Mesenchymal stem cell (in vitro differentiated cells and primary cell): Measurements from ENCODE around the gene ILDR1.

ENCODE experiments used
- DNase-seq: peaks from one replicate; pipeline ENCODE4 v3.0.0-alpha.2; 2013
- H2AFZ ChIP-seq: one replicate; pipeline ENCODE4 v1.6.1; 2013; ENCODE audit warnings: low read depth, mild to moderate bottlenecking, control low read depth, inconsistent platforms, low read length, moderate library complexity
- H2AK5ac ChIP-seq: 2 replicates; pipeline ENCODE4 v1.6.1; 2013; ENCODE audit warnings: low read length, moderate library complexity, mild to moderate bottlenecking, inconsistent platforms; ENCODE audit not compliant: severe bottlenecking
- H2BK120ac ChIP-seq: one replicate; pipeline ENCODE4 v1.6.1; 2013; ENCODE audit warnings: low read depth, mild to moderate bottlenecking, inconsistent platforms, low read length, moderate library complexity
- H2BK12ac ChIP-seq, 2 experiments: one replicate each; pipeline ENCODE4 v1.6.1; 2013; ENCODE audit warnings: inconsistent platforms in 2 of 2, low read length in 2 of 2, mild to moderate bottlenecking in 2 of 2, moderate library complexity in 2 of 2, control low read depth in 1 of 2
- H2BK15ac ChIP-seq: one replicate; pipeline ENCODE4 v1.6.1; 2013; ENCODE audit warnings: mild to moderate bottlenecking, low read depth, inconsistent platforms; ENCODE audit not compliant: poor library complexity, severe bottlenecking
- H2BK5ac ChIP-seq: 2 replicates; pipeline ENCODE4 v1.6.1; 2013; ENCODE audit warnings: low read depth, mild to moderate bottlenecking, low read length, control low read depth, inconsistent platforms; ENCODE audit not compliant: poor library complexity, severe bottlenecking
- H3K14ac ChIP-seq, 2 experiments: one replicate each; pipeline ENCODE4 v1.6.1; 2013; ENCODE audit warnings: inconsistent platforms in 2 of 2, low read length in 2 of 2, control low read depth in 1 of 2, mild to moderate bottlenecking in 1 of 2, moderate library complexity in 1 of 2
- H3K18ac ChIP-seq, 2 experiments: one replicate each; pipeline ENCODE4 v1.6.1; 2013; ENCODE audit warnings: inconsistent platforms in 2 of 2, low read length in 2 of 2, control low read depth in 1 of 2, low read depth in 1 of 2, mild to moderate bottlenecking in 1 of 2
- H3K23ac ChIP-seq, 2 experiments: one replicate each; pipeline ENCODE4 v1.6.1; 2013; ENCODE audit warnings: inconsistent platforms in 2 of 2, low read length in 2 of 2, mild to moderate bottlenecking in 2 of 2, moderate library complexity in 2 of 2, control low read depth in 1 of 2
- H3K27ac ChIP-seq: 2 replicates; pipeline ENCODE4 v1.5.1; 2013; ENCODE audit warnings: mild to moderate bottlenecking, moderate library complexity, low read length, control low read depth, inconsistent platforms; ENCODE audit not compliant: poor library complexity, severe bottlenecking
- H3K27me3 ChIP-seq, 2 experiments: 2 replicates each; pipeline versions ENCODE4 v1.6.1 to v1.7.0; 2013; ENCODE audit warnings: low read length in 2 of 2, mild to moderate bottlenecking in 2 of 2, moderate library complexity in 2 of 2, control low read depth in 1 of 2, inconsistent platforms in 1 of 2; ENCODE audit not compliant: control insufficient read depth in 1 of 2, insufficient read depth in 1 of 2
- H3K36me3 ChIP-seq, 2 experiments: 2 replicates each; pipeline versions ENCODE4 v1.6.1 to v1.7.0; 2013; ENCODE audit warnings: low read length in 2 of 2, control low read depth in 1 of 2, inconsistent platforms in 1 of 2, low read depth in 1 of 2, mild to moderate bottlenecking in 1 of 2; ENCODE audit not compliant: insufficient read depth in 2 of 2, control insufficient read depth in 1 of 2
- H3K4ac ChIP-seq, 2 experiments: one replicate each; pipeline ENCODE4 v1.6.1; 2013; ENCODE audit warnings: inconsistent platforms in 2 of 2, low read length in 2 of 2, mild to moderate bottlenecking in 2 of 2, moderate library complexity in 2 of 2, control low read depth in 1 of 2, low read depth in 1 of 2
- H3K4me1 ChIP-seq: 2 replicates; pipeline ENCODE4 v1.6.1; 2013; ENCODE audit warnings: low read depth, low read length, control low read depth; ENCODE audit not compliant: control insufficient read depth, insufficient read depth
- H3K4me2 ChIP-seq: 2 replicates; pipeline ENCODE4 v1.6.1; 2013; ENCODE audit warnings: low read length, mild to moderate bottlenecking, inconsistent platforms; ENCODE audit not compliant: poor library complexity, severe bottlenecking
- H3K4me3 ChIP-seq, 2 experiments: 2 replicates each; pipeline versions ENCODE4 v1.5.1 to v1.7.0; 2013; ENCODE audit warnings: low read length in 2 of 2, mild to moderate bottlenecking in 2 of 2, control low read depth in 1 of 2, low read depth in 1 of 2; ENCODE audit not compliant: insufficient read depth in 1 of 2
- H3K79me1 ChIP-seq: replicated peaks from 2 replicates; pipeline ENCODE4 v1.6.1; 2013; ENCODE audit warnings: mild to moderate bottlenecking, control low read depth, low read length, inconsistent platforms; ENCODE audit not compliant: poor library complexity, severe bottlenecking
- H3K9ac ChIP-seq: 2 replicates; pipeline ENCODE4 v1.7.0; 2013; ENCODE audit warnings: mild to moderate bottlenecking, low read length, moderate library complexity
- H3K9me3 ChIP-seq: 2 replicates; pipeline ENCODE4 v1.7.0; 2013; ENCODE audit warnings: mild to moderate bottlenecking, low read length; ENCODE audit not compliant: control insufficient read depth
- H4K8ac ChIP-seq: one replicate; pipeline ENCODE4 v1.6.1; 2013; ENCODE audit warnings: inconsistent platforms, mild to moderate bottlenecking, low read length, moderate library complexity
- H4K91ac ChIP-seq: one replicate; pipeline ENCODE4 v1.6.1; 2013; ENCODE audit warnings: mild to moderate bottlenecking, low read length, inconsistent platforms
- WGBS: methylation state at CpG from one replicate; pipeline ENCODE4 v1.1.7; 2013; ENCODE audit warnings: mixed read lengths; 5-methylcytosine and 5-hydroxymethylcytosine counted together

Gene ILDR1

DNA sequence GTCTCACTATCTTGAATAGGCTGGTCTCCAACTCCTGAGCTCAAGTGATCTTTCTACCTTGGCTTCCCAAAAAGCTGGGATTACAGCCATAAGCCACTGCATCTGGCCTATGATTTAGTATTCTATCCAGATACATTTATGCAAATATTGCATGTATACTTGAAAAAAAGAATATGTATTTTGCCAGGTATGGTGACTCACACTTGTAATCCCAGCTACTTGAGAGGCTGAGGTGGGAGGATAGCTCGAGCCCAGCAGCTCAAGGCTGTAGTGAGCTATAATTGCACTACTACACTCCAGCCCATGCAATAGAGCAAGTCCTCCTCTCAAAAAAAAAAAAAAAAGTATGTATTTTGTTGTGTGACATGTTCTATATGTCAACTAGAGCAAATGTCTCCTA lies 73.4 kb downstream of the ILDR1 start:
- no peak overlapping the region for H3K23ac ChIP-seq
- no peaks in the 10 kb centered on the region for H3K27me3 ChIP-seq
- H2BK120ac ChIP-seq, result no peak overlapping the region
- no peak overlapping the region for H3K4me2 ChIP-seq
- peaks cover 23% of the 10 kb centered on the region for H3K9me3 ChIP-seq
- H3K4ac ChIP-seq, result no peak overlapping the region
- no peak overlapping the region for H2BK15ac ChIP-seq
- H3K4me3 ChIP-seq, result no peak overlapping the region
- no peak overlapping the region for H3K14ac ChIP-seq
- H3K79me1 ChIP-seq, result no peaks in the 10 kb centered on the region
- no peaks in the 10 kb centered on the region for H3K4me1 ChIP-seq
- H2AK5ac ChIP-seq, result no peak overlapping the region
- no peak overlapping the region for H2AFZ ChIP-seq
- DNase-seq, result no peak
- WGBS, result no CpG with 5 or more reads among the region's 1 CpG
- no peaks in the 10 kb centered on the region for H3K36me3 ChIP-seq
- H3K27ac ChIP-seq, result no peak overlapping the region
- H2BK12ac ChIP-seq, result no peak overlapping the region
- no peak overlapping the region for H3K18ac ChIP-seq
- no peak overlapping the region for H4K91ac ChIP-seq
- H4K8ac ChIP-seq, result no peak overlapping the region
- H2BK5ac ChIP-seq, result no peak overlapping the region
- no peak overlapping the region for H3K9ac ChIP-seq

- H3K18ac ChIP-seq, result no peak overlapping the region
- no peak overlapping the region for H2AFZ ChIP-seq
- H3K9ac ChIP-seq, result no peak overlapping the region
- H3K4me1 ChIP-seq, result no peaks in the 10 kb centered on the region
- H2BK120ac ChIP-seq, result no peak overlapping the region
- H3K14ac ChIP-seq, result no peak overlapping the region
- H4K91ac ChIP-seq, result no peak overlapping the region
- no peak overlapping the region for H4K8ac ChIP-seq
- H2AK5ac ChIP-seq, result no peak overlapping the region
- H3K9me3 ChIP-seq, result peaks cover 2% of the 10 kb centered on the region
- H3K4ac ChIP-seq, result no peak overlapping the region
- H3K27ac ChIP-seq, result no peak overlapping the region
- no peak overlapping the region for H3K23ac ChIP-seq
- no peaks in the 10 kb centered on the region for H3K79me1 ChIP-seq
- no peak for DNase-seq
- H3K4me2 ChIP-seq, result no peak overlapping the region
- H3K4me3 ChIP-seq, result no peak overlapping the region
- no peak overlapping the region for H2BK15ac ChIP-seq
- no peaks in the 10 kb centered on the region for H3K36me3 ChIP-seq
- no peak overlapping the region for H2BK5ac ChIP-seq
- H3K27me3 ChIP-seq, result no peaks in the 10 kb centered on the region
- no peak overlapping the region for H2BK12ac ChIP-seq
Observed at GRCh38 chr3:121943431-121943830, 78.6 kb downstream of the ILDR1 start.

DNA sequence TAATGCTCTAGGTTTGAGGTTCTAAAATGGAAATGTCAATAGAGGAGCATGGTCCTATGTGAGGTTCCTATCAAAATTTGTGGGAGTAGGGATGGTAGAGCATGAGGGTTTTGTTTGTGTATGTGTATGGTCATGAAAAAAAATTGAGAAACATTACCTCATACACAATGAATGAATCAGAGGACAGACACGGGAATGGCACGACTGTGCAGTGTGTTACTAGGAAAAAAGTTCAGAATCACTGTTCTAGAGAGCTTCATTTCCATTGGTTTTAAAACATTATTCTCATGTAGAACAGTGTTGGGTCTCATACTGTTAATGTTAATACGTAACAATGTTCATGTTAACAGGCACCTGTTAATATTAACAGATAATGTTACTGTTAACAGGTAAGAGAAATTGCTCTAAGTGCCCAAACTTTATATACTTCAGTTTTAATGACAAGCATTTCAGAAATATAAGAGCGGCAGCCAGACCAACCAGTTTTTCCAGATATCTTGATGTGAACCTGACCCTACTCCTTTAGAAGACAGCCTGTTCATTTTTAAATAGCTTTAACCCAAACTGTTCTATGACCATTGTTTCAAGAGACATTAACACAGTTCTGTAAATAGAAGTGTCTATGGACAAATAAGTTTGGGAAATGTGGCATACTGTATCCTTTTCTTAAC lies 79.8 kb downstream of the ILDR1 start:
- no peak overlapping the region for H2AK5ac ChIP-seq
- WGBS, result 87% methylated on average over 3 of the region's 4 CpGs
- H4K8ac ChIP-seq, result no peak overlapping the region
- H2BK15ac ChIP-seq, result no peak overlapping the region
- no peak overlapping the region for H3K4me2 ChIP-seq
- H3K79me1 ChIP-seq, result no peaks in the 10 kb centered on the region
- no peak overlapping the region for H2BK120ac ChIP-seq
- H3K4me3 ChIP-seq, result no peak overlapping the region
- no peak overlapping the region for H2AFZ ChIP-seq
- H3K36me3 ChIP-seq, result no peaks in the 10 kb centered on the region
- DNase-seq, result no peak
- no peak overlapping the region for H4K91ac ChIP-seq
- H3K14ac ChIP-seq, result no peak overlapping the region
- H3K27me3 ChIP-seq, result no peaks in the 10 kb centered on the region
- H3K27ac ChIP-seq, result no peak overlapping the region
- H3K18ac ChIP-seq, result no peak overlapping the region
- H3K23ac ChIP-seq, result no peak overlapping the region
- H2BK5ac ChIP-seq, result no peak overlapping the region
- H3K9ac ChIP-seq, result no peak overlapping the region
- H3K4ac ChIP-seq, result no peak overlapping the region
- no peak overlapping the region for H2BK12ac ChIP-seq
- peaks cover 2% of the 10 kb centered on the region for H3K9me3 ChIP-seq
- no peaks in the 10 kb centered on the region for H3K4me1 ChIP-seq

- Histone ChIP-seq H2BK5ac (no peak overlapping the region), H3K4ac (no peak overlapping the region), H4K8ac (no peak overlapping the region), H3K18ac (no peak overlapping the region), H2AFZ (no peak overlapping the region), H3K9me3 (no peaks in the 10 kb centered on the region), H2BK15ac (no peak overlapping the region), H3K27me3 (no peaks in the 10 kb centered on the region), H3K36me3 (no peaks in the 10 kb centered on the region), H2AK5ac (no peak overlapping the region), H4K91ac (no peak overlapping the region), H3K4me3 (no peak overlapping the region), H3K27ac (no peak overlapping the region), H3K9ac (no peak overlapping the region), H2BK120ac (no peak overlapping the region), H3K4me2 (no peak overlapping the region), H3K4me1 (no peaks in the 10 kb centered on the region), H2BK12ac (no peak overlapping the region), H3K23ac (no peak overlapping the region), H3K79me1 (no peaks in the 10 kb centered on the region), H3K14ac (no peak overlapping the region)
- 82% methylated on average over 1 of the region's 1 CpG for WGBS
- DNase-seq, result no peak
Observed at GRCh38 chr3:121941592-121941991, 80.5 kb downstream of the ILDR1 start.
